Stimulated activated CD4-positive, alpha-beta T cell treated with anti-CD3 and anti-CD28 coated beads, Interleukin-15, amount 100 ng/mL, for 24 hours (primary cell): ENCODE results near the gene ABCB6.
A peak's percentile ranks its signal among the peaks of the same experiment; 100 is the strongest.
"Not testable (repeated sequence)": the region's sequence is repeated elsewhere in the genome, so short reads cannot be mapped to it uniquely, and the experiment has no call there.

ENCODE experiments used
- DNase-seq: peaks from one replicate; pipeline ENCODE4 v3.0.0-alpha.2; 2020

Gene ABCB6

GRCh38 chr2:219218732-219219701 lies at the start of gene ABCB6:
TSS of gene ABCB6 (minus strand) at chr2:219218958. CDS start at chr2:219218673, 285 bp downstream.
- peak; percentile 95 for DNase-seq

GRCh38 chr2:219268294-219268693 lies 49.5 kb upstream of the ABCB6 start:
- DNase-seq = no peak

- DNase-seq = no peak
Measured at GRCh38 chr2:219266886-219267285, 48.1 kb upstream of the ABCB6 start.

- DNase-seq = no peak
Measured at GRCh38 chr2:219266232-219266631, 47.5 kb upstream of the ABCB6 start.

- DNase-seq = no peak
Measured at GRCh38 chr2:219261024-219261855, 42.5 kb upstream of the ABCB6 start.

- DNase-seq = not testable (repeated sequence)
Measured at GRCh38 chr2:219258942-219259341, 40.2 kb upstream of the ABCB6 start.

- peak; percentile 49 for DNase-seq
Measured at GRCh38 chr2:219254590-219255201, 35.9 kb upstream of the ABCB6 start.

- DNase-seq = peak; percentile 93
Measured at GRCh38 chr2:219253753-219254589, 35.2 kb upstream of the ABCB6 start, which contains the start of gene TUBA4A. TSS of gene TUBA4A (minus strand) at chr2:219253918. CDS start at chr2:219253858, 60 bp downstream.

- DNase-seq = peak; percentile 75
Measured at GRCh38 chr2:219252900-219253752, 34.4 kb upstream of the ABCB6 start, which contains the start of gene TUBA4B. TSS of gene TUBA4B (plus strand) at chr2:219253243. CDS start at chr2:219253408, 165 bp downstream.

- no peak for DNase-seq
Measured at GRCh38 chr2:219252570-219252899, 33.8 kb upstream of the ABCB6 start.

- DNase-seq = peak; percentile 50
Measured at GRCh38 chr2:219252084-219252483, 33.3 kb upstream of the ABCB6 start.

GRCh38 chr2:219251656-219252055 lies 32.9 kb upstream of the ABCB6 start:
- no peak for DNase-seq

- no peak for DNase-seq
Measured at GRCh38 chr2:219250049-219250781, 31.5 kb upstream of the ABCB6 start.

- DNase-seq = peak; percentile 58
Measured at GRCh38 chr2:219249203-219249980, 30.6 kb upstream of the ABCB6 start.

- DNase-seq = no peak
Measured at GRCh38 chr2:219248845-219249202, 30.1 kb upstream of the ABCB6 start.

- DNase-seq = peak; percentile 74
Measured at GRCh38 chr2:219247678-219248642, 29.2 kb upstream of the ABCB6 start.

GRCh38 chr2:219246559-219246958 lies 27.8 kb upstream of the ABCB6 start:
- no peak for DNase-seq

- peak; percentile 31 for DNase-seq
Measured at GRCh38 chr2:219245899-219246230, 27.1 kb upstream of the ABCB6 start.
